HepG2 (cell line): ENCODE measurements around the gene APIP. TPM values are rescaled to one million over a fixed set of nuclear protein-coding genes. Genes with fewer than 3 reads are reported as not detected.

Experiments used
- ATAC-seq: fragments of 200-7000 bp; cut with Tn5 transposase; 3 replicates; pipeline ENCODE4 v1.9.1; 2020; ENCODE audit warnings: mild to moderate bottlenecking, moderate library complexity
- BruUV-seq: library from RNA; stranded (reverse); fragments of 400-500 nt; replicated peaks from 2 replicates; lab custom pipeline; 2021; lab: Mats Ljungman, UMichigan
- CTCF ChIA-PET: fragments of 300-600 bp; formaldehyde crosslinking; extraction: SDS; loops from one replicate; lab custom pipeline; 2021; ENCODE audit warnings: low total read pairs, inconsistent platforms, low intra/inter-chr PET ratio; lab: Yijun Ruan, JAX
- POLR2A ChIA-PET: fragments of 350-600 bp; sonication (Branson Sonifier 250); formaldehyde crosslinking; loops from one replicate; lab custom pipeline; 2020; ENCODE audit warnings: antibody characterized with exemption, inconsistent platforms; lab: Yijun Ruan, JAX
- DNase-seq: peaks from one replicate; pipeline ENCODE4 v3.0.0-alpha.2; 2015; ENCODE audit warnings: low spot score
- FAIRE-seq: peaks from 3 replicates; lab custom pipeline; 2011; peaks lifted over from hg19 to GRCh38; lab: Jason Lieb, UNC
- H2AFZ ChIP-seq: one replicate; pipeline ENCODE4 v1.6.1; 2011; ENCODE audit warnings: low read length, inconsistent platforms
- H3K27ac ChIP-seq: fragments of 300-600 bp; 3 replicates; pipeline ENCODE4 v1.8.0; 2011; ENCODE audit warnings: mixed run types, mild to moderate bottlenecking, mixed read lengths, low read length, inconsistent platforms; ENCODE audit not compliant: insufficient read depth; ENCODE audit errors: extremely low read length
- H3K27me3 ChIP-seq, 2 experiments: fragments of 200-600 bp in 1 of 2; 2 replicates in 1 of 2; 3 replicates in 1 of 2; pipeline versions ENCODE4 v1.6.0 to v1.8.0; 2011; ENCODE audit warnings: low read length in 2 of 2, mild to moderate bottlenecking in 2 of 2, moderate library complexity in 2 of 2, inconsistent platforms in 1 of 2; ENCODE audit not compliant: insufficient read depth in 2 of 2, control insufficient read depth in 1 of 2
- H3K36me3 ChIP-seq, 2 experiments: fragments of 200-600 bp in 1 of 2; replicated peaks in 1 of 2; 2 replicates in 1 of 2; 3 replicates in 1 of 2; pipeline versions ENCODE4 v1.5.1 to v1.8.0; 2011; ENCODE audit warnings: low read length in 2 of 2, inconsistent platforms in 1 of 2; ENCODE audit not compliant: insufficient read depth in 2 of 2, control insufficient read depth in 1 of 2
- H3K4me1 ChIP-seq: 2 replicates; pipeline ENCODE4 v1.5.1; 2012; ENCODE audit warnings: low read length, inconsistent platforms; ENCODE audit not compliant: insufficient read depth
- H3K4me2 ChIP-seq: 2 replicates; pipeline ENCODE4 v1.6.0; 2011; ENCODE audit warnings: low read depth, low read length, inconsistent platforms
- H3K4me3 ChIP-seq, 3 experiments: fragments of 200-600 bp in 1 of 3; sonication (generic), shearing (Covaris generic) in 1 of 3; replicated peaks in 1 of 3; 2 replicates each; pipeline ENCODE4 v1.5.1; 2011 to 2016; ENCODE audit warnings: low read length in 3 of 3, inconsistent platforms in 2 of 3, low read depth in 2 of 3, mild to moderate bottlenecking in 2 of 3, control low read depth in 1 of 3, mixed read lengths in 1 of 3; ENCODE audit not compliant: insufficient read depth in 1 of 3
- H3K79me2 ChIP-seq: one replicate; pipeline ENCODE4 v1.6.1; 2011; ENCODE audit warnings: low read length, inconsistent platforms; ENCODE audit not compliant: insufficient read depth
- H3K9ac ChIP-seq: 2 replicates; pipeline ENCODE4 v1.6.0; 2011; ENCODE audit warnings: mild to moderate bottlenecking, low read depth, low read length, inconsistent platforms; ENCODE audit not compliant: insufficient read depth
- H3K9me3 ChIP-seq: 2 replicates; pipeline ENCODE4 v1.5.1; 2012; ENCODE audit warnings: mild to moderate bottlenecking, low read length
- H4K20me1 ChIP-seq: 2 replicates; pipeline ENCODE4 v1.6.0; 2011; ENCODE audit warnings: inconsistent platforms, mild to moderate bottlenecking, low read length, moderate library complexity; ENCODE audit not compliant: insufficient read depth
- AGO1 ChIP-seq: fragments of 200-400 bp; formaldehyde crosslinking; IDR thresholded peaks from 2 replicates; pipeline ENCODE4 v1.6.1; 2017; ENCODE audit warnings: mild to moderate bottlenecking, low read depth, low read length, moderate library complexity; ENCODE audit not compliant: poor library complexity, severe bottlenecking
- ATF7 ChIP-seq, 2 experiments: fragments of 450-650 bp in 1 of 2; sonication (generic) in 1 of 2; formaldehyde crosslinking in 1 of 2; IDR thresholded peaks; 2 replicates each; pipeline versions ENCODE4 v1.4.0 to v1.6.1; 2016 to 2020; ENCODE audit warnings: antibody characterized with exemption in 1 of 2, mild to moderate bottlenecking in 1 of 2, missing genetic modification reagents in 1 of 2
- HOXA9 ChIP-seq: sonication (generic); formaldehyde crosslinking; IDR thresholded peaks from 2 replicates; pipeline ENCODE4 v1.8.1; 2022; ENCODE audit warnings: missing genetic modification reagents, mild to moderate bottlenecking, moderate library complexity, borderline replicate concordance
- ISX ChIP-seq: sonication (generic); formaldehyde crosslinking; conservative IDR thresholded peaks from 2 replicates; pipeline ENCODE4 v1.5.0; 2020; ENCODE audit warnings: missing genetic modification reagents
- KDM2A ChIP-seq: sonication (generic); formaldehyde crosslinking; IDR thresholded peaks from 2 replicates; pipeline ENCODE4 v1.4.0; 2020; ENCODE audit warnings: low read depth, missing genetic modification reagents, borderline replicate concordance
- KLF15 ChIP-seq: sonication (generic); formaldehyde crosslinking; IDR thresholded peaks from 2 replicates; pipeline ENCODE4 v1.8.1; 2023; ENCODE audit warnings: borderline replicate concordance, mild to moderate bottlenecking, inconsistent platforms, missing genetic modification reagents, mixed read lengths
- SMAD9 ChIP-seq: sonication (generic); formaldehyde crosslinking; IDR thresholded peaks from 2 replicates; pipeline ENCODE4 v1.5.1; 2020; ENCODE audit warnings: mild to moderate bottlenecking, missing genetic modification reagents
- TCF7L2 ChIP-seq: IDR thresholded peaks from 2 replicates; pipeline ENCODE4 v1.6.1; 2011; ENCODE audit warnings: mild to moderate bottlenecking, low read depth, low read length, moderate library complexity
- ZNF484 ChIP-seq: sonication (generic); formaldehyde crosslinking; IDR thresholded peaks from 2 replicates; pipeline ENCODE4 v1.5.1; 2020; ENCODE audit warnings: mild to moderate bottlenecking, low read depth, missing genetic modification reagents, borderline replicate concordance
- ZNF597 ChIP-seq: sonication (generic); formaldehyde crosslinking; IDR thresholded peaks from 2 replicates; pipeline ENCODE4 v1.5.0; 2020; ENCODE audit warnings: missing genetic modification reagents
- ZNF839 ChIP-seq: sonication (generic); formaldehyde crosslinking; IDR thresholded peaks from 2 replicates; pipeline ENCODE4 v1.4.0; 2020; ENCODE audit warnings: missing genetic modification reagents, mild to moderate bottlenecking, borderline replicate concordance
- in situ Hi-C: cut with HindIII; loops from 2 replicates; pipeline ENCODE4 v1.10.0; 2017; ENCODE audit warnings: low pct_unique_long_range_greater_than_20kb; ENCODE audit not compliant: extremely low pct_ligation_motif_present
- intact Hi-C: fragments of 100-400 bp; cut with micrococcal nuclease; formaldehyde crosslinking; loops from one replicate; pipeline ENCODE4 v1.10.0; 2022; ENCODE audit not compliant: unreplicated experiment
- polyA plus RNA-seq, 8 experiments: library from polyadenylated mRNA; depleted of rRNA in 3 of 8; stranded (reverse) in 7 of 8; unstranded in 1 of 8; fragments of >200 nt; fragmentation: Illumina TruSeq in 4 of 8; extraction: Trizol in 4 of 8; gene quantifications; 2 replicates each; pipeline versions ENCODE4 v1.2.1 to v1.2.3, GENCODE V29; 2011 to 2016; ENCODE audit warnings: low read depth in 4 of 8, missing spikeins in 1 of 8, mixed read lengths in 1 of 8; ENCODE audit not compliant: insufficient read depth in 1 of 8
- total RNA-seq, 5 experiments: library from RNA; depleted of rRNA; stranded (reverse); fragments of >200 nt; fragmentation: Illumina TruSeq; extraction: Trizol; gene quantifications; 2 replicates each; pipeline ENCODE4 v1.2.3, GENCODE V29; 2016; ENCODE audit warnings: low read depth in 1 of 5
- TF ChIP-seq, protein P1 (sequence below): sonication (generic); formaldehyde crosslinking; IDR thresholded peaks from 2 replicates; pipeline ENCODE4 v1.5.0; 2020; ENCODE audit warnings: missing genetic modification reagents, mild to moderate bottlenecking, borderline replicate concordance
- TF ChIP-seq, protein P2 (sequence below): sonication (generic); formaldehyde crosslinking; IDR thresholded peaks from 2 replicates; pipeline ENCODE4 v1.4.0; 2020; ENCODE audit warnings: missing genetic modification reagents, borderline replicate concordance
- TF ChIP-seq, protein P3 (sequence below), 2 experiments: sonication (generic) in 1 of 2; formaldehyde crosslinking in 1 of 2; IDR thresholded peaks; 2 replicates each; pipeline versions ENCODE4 v1.4.0 to v1.6.1; 2018 to 2020; ENCODE audit warnings: missing genetic modification reagents in 2 of 2, borderline replicate concordance in 1 of 2, low read depth in 1 of 2, mild to moderate bottlenecking in 1 of 2, missing biosample characterization in 1 of 2
- TF ChIP-seq, protein P4 (sequence below): sonication (generic); formaldehyde crosslinking; IDR thresholded peaks from 2 replicates; pipeline ENCODE4 v1.5.0; 2020; ENCODE audit warnings: missing genetic modification reagents

The APIP gene
- total and polyA plus RNA-seq, 2 of the 13 experiments (the other 11 are each of a cell fraction or from before 2014, with no cell fraction given) = 16.9 to 31.0 TPM

GRCh38 chr11:34963351-34963750, 47.2 kb upstream of the APIP start (continued):
- TF ChIP-seq SMAD9 (CRISPR knock-in tag) (no peak), HOXA9 (CRISPR knock-in tag) (no peak)
- TF ChIP-seq, protein P1, sequence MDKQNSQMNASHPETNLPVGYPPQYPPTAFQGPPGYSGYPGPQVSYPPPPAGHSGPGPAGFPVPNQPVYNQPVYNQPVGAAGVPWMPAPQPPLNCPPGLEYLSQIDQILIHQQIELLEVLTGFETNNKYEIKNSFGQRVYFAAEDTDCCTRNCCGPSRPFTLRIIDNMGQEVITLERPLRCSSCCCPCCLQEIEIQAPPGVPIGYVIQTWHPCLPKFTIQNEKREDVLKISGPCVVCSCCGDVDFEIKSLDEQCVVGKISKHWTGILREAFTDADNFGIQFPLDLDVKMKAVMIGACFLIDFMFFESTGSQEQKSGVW (CRISPR knock-in tag) = no peak

GRCh38 chr11:34962034-34962433, 45.9 kb upstream of the APIP start:
- Histone ChIP-seq H3K4me1 (peaks cover 14% of the 10 kb centered on the region), H3K9me3 (no peaks in the 10 kb centered on the region), H3K79me2 (no peaks in the 10 kb centered on the region), H3K27ac (no peak overlapping the region), H3K4me2 (no peak overlapping the region), H3K36me3 (peaks cover 5 to 55% of the 10 kb centered on the region in 2 experiments; a peak in 4 of 5 replicates), H3K4me3 (no peak overlapping the region), H2AFZ (no peak overlapping the region), H3K27me3 (no peaks in the 10 kb centered on the region), H4K20me1 (no peaks in the 10 kb centered on the region), H3K9ac (no peak overlapping the region)
- intact Hi-C loops = no loop called here
- ATAC-seq (no peak), DNase-seq (no peak), FAIRE-seq (no peak)
- BruUV-seq = no TSS peak
- in situ Hi-C loops = no loop called here
- ChIA-PET POLR2A (no interaction called here), CTCF (no interaction called here)
- TF ChIP-seq AGO1 (no peak), ISX (CRISPR knock-in tag) (no peak), ZNF839 (CRISPR knock-in tag) (no peak), ZNF597 (CRISPR knock-in tag) (no peak), KLF15 (CRISPR knock-in tag) (no peak), ZNF484 (CRISPR knock-in tag) (no peak), TCF7L2 (no peak), KDM2A (CRISPR knock-in tag) (no peak), ATF7 (IDR thresholded peaks at IDR 0.05) (no peak), ATF7 (CRISPR knock-in tag; IDR thresholded peaks at IDR 0.05) (no peak)
- TF ChIP-seq, protein P2, sequence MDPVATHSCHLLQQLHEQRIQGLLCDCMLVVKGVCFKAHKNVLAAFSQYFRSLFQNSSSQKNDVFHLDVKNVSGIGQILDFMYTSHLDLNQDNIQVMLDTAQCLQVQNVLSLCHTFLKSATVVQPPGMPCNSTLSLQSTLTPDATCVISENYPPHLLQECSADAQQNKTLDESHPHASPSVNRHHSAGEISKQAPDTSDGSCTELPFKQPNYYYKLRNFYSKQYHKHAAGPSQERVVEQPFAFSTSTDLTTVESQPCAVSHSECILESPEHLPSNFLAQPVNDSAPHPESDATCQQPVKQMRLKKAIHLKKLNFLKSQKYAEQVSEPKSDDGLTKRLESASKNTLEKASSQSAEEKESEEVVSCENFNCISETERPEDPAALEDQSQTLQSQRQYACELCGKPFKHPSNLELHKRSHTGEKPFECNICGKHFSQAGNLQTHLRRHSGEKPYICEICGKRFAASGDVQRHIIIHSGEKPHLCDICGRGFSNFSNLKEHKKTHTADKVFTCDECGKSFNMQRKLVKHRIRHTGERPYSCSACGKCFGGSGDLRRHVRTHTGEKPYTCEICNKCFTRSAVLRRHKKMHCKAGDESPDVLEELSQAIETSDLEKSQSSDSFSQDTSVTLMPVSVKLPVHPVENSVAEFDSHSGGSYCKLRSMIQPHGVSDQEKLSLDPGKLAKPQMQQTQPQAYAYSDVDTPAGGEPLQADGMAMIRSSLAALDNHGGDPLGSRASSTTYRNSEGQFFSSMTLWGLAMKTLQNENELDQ (CRISPR knock-in tag) = no peak
- TF ChIP-seq, protein P3, sequence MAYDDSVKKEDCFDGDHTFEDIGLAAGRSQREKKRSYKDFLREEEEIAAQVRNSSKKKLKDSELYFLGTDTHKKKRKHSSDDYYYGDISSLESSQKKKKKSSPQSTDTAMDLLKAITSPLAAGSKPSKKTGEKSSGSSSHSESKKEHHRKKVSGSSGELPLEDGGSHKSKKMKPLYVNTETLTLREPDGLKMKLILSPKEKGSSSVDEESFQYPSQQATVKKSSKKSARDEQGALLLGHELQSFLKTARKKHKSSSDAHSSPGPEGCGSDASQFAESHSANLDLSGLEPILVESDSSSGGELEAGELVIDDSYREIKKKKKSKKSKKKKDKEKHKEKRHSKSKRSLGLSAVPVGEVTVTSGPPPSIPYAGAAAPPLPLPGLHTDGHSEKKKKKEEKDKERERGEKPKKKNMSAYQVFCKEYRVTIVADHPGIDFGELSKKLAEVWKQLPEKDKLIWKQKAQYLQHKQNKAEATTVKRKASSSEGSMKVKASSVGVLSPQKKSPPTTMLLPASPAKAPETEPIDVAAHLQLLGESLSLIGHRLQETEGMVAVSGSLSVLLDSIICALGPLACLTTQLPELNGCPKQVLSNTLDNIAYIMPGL (CRISPR knock-in tag; IDR thresholded peaks at IDR 0.05; ENCODE audit: borderline replicate concordance in 1 of 2, low read depth in 1 of 2) = no peak
- TF ChIP-seq, protein P4, sequence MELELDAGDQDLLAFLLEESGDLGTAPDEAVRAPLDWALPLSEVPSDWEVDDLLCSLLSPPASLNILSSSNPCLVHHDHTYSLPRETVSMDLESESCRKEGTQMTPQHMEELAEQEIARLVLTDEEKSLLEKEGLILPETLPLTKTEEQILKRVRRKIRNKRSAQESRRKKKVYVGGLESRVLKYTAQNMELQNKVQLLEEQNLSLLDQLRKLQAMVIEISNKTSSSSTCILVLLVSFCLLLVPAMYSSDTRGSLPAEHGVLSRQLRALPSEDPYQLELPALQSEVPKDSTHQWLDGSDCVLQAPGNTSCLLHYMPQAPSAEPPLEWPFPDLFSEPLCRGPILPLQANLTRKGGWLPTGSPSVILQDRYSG = no peak
